ENCODE data around the gene BUB1B.

GRCh38 chr15:40253167-40253790 is 92.4 kb downstream of the BUB1B start:
- TF ChIP-seq CTCF (IDR thresholded peaks at IDR 0.05; ENCODE audit: low read depth, low read length) = no peak
- TF ChIP-seq EZH2phosphoT487 (IDR thresholded peaks at IDR 0.05; ENCODE audit: low read depth) = no peak
